AG09319 (cell line): ENCODE results near the gene MRM2.

Source experiments
- DNase-seq: peaks from one replicate; pipeline ENCODE4 v3.0.0-alpha.2; 2010; ENCODE audit warnings: low read depth; ENCODE audit errors: extremely low read depth
- TF ChIP-seq, protein P1 (sequence below): IDR thresholded peaks from 2 replicates; pipeline ENCODE4 v1.5.1; 2011; ENCODE audit warnings: low read depth, mild to moderate bottlenecking, inconsistent platforms, low read length, moderate library complexity

The MRM2 gene

GRCh38 chr7:2210551-2211258 is 31.3 kb downstream of the MRM2 start:
- DNase-seq: no peak
- TF ChIP-seq, protein P1, sequence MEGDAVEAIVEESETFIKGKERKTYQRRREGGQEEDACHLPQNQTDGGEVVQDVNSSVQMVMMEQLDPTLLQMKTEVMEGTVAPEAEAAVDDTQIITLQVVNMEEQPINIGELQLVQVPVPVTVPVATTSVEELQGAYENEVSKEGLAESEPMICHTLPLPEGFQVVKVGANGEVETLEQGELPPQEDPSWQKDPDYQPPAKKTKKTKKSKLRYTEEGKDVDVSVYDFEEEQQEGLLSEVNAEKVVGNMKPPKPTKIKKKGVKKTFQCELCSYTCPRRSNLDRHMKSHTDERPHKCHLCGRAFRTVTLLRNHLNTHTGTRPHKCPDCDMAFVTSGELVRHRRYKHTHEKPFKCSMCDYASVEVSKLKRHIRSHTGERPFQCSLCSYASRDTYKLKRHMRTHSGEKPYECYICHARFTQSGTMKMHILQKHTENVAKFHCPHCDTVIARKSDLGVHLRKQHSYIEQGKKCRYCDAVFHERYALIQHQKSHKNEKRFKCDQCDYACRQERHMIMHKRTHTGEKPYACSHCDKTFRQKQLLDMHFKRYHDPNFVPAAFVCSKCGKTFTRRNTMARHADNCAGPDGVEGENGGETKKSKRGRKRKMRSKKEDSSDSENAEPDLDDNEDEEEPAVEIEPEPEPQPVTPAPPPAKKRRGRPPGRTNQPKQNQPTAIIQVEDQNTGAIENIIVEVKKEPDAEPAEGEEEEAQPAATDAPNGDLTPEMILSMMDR: no peak

DNA sequence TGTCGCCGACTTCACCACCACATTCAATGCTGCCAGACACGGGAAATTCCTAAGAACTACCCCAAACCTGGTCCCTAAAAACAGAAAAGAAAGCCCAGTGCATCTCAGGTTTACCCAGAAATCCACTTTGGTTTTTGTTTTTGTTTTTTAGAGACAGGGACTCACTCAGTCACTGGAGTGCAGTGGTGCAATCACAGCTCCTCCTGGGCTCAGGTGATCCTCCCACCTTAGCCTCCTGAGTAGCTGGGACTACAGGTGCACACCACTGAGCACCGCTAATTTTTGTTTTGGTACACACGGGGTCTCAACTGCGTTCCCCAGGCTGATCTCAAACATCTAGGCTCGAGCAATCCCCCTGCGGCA is 32.1 kb downstream of the MRM2 start:
- TF ChIP-seq, protein P1: no peak
- DNase-seq: no peak

GRCh38 chr7:2209146-2209960 is 32.7 kb downstream of the MRM2 start:
- peak; percentile 45 for DNase-seq

GRCh38 chr7:2208712-2209111 is 33.3 kb downstream of the MRM2 start:
- TF ChIP-seq, protein P1: no peak
- DNase-seq: no peak

More at GRCh38 chr7:2209146-2209960, 32.7 kb downstream of the MRM2 start:
- TF ChIP-seq, protein P1: peak; percentile 86

DNA sequence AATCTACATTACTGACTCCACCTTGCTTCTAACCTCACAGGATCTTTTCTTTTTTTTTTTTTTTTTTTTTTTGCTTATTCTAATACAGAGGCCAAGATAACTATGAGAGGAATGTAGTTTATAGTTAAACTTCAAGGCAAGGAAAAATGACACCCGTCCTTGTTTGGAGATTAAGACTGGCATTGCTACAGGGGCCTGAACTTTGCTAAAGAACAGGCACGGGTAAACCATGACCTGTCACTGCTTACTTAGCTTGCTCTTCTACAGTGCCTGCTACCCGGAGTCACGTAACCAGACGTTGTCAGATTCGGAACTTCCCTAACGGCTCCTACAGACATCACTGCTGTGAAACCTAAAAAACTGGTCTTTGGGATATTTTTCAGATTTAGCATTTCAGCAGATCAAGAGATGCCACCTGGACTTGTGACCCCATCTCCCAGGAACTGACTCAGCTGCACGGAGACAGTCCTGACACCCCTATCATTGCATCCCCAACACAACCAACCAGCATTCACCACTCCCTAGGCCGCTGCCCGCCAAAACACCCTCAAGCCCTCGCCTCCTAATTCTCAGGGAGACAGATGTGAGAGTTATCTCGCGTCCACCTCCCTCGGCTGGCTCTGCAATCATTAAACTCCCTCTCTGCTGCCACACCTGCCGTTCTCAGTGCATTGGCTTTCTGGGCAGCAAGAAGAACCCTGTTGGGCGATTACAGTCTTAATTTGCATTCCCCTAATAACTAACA is 36.8 kb downstream of the MRM2 start:
- TF ChIP-seq, protein P1: no peak
- DNase-seq: no peak

DNA sequence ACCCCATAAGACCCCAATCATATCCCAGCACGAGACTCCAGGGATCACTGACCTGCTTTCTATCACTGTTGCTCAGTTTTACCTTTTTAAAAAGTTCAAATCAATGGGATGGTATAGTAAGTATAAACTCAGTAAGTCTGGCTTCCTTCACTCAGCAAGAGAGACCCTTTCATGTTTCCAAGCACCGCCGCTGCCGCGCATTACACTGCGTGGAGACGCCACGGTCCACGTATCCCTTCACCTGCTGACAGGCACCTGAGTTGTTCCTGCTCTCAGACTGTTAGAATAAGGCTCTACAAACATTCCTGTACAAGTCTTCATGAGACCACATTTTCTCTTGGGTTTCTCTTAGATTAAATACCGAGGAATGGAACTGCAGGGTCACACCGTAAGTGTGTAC is 37.6 kb downstream of the MRM2 start:
- DNase-seq: no peak
- TF ChIP-seq, protein P1: no peak

GRCh38 chr7:2203766-2204300 is 38.2 kb downstream of the MRM2 start:
- no peak for DNase-seq
- TF ChIP-seq, protein P1: no peak
